NCI-H82 treated with DMSO at 0.1 percent for 48 hours (cell line): ENCODE results near the gene DENND1A.
A peak's percentile ranks its signal among the peaks of the same experiment; 100 is the strongest.
"Not testable (repeated sequence)": the region's sequence is repeated elsewhere in the genome, so short reads cannot be mapped to it uniquely, and the experiment has no call there.

ENCODE experiments used
- DNase-seq: peaks from one replicate; lab custom pipeline; 2025; ENCODE audit not compliant: unreplicated experiment; lab: John Stamatoyannopoulos, UW

Gene DENND1A

DNA sequence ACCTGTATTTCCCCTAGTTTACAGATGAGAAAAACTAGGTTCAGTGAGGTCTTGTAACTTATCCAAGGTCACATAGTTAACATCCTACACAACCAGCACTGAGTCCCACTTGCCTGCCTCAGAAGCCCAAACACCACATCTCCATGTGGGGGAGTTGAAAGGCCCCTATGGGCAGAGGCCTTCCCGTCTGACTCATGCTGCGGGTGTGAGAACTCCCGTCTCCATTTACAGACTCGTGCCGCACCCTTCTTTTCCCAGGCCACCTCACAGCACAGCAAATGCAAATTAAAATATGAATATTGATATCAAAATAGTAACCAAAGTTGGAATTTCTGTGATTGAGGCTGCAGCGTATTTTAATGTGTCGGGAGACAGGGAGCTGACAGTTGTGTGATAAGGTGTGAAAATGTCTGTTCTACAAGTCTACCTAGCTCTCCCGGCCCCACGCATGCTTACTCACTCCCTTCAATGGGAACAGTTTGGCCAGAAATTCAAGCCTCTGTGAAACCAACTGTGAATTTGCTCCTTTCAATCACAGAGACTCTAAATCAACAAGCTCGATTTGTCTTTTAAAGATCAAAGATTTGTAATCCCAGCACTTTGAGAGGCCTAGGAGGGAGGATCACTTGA is 483.8 kb downstream of the DENND1A start:
- no peak for DNase-seq

GRCh38 chr9:123445116-123445515 is 484.8 kb downstream of the DENND1A start:
- DNase-seq, result no peak

DNA sequence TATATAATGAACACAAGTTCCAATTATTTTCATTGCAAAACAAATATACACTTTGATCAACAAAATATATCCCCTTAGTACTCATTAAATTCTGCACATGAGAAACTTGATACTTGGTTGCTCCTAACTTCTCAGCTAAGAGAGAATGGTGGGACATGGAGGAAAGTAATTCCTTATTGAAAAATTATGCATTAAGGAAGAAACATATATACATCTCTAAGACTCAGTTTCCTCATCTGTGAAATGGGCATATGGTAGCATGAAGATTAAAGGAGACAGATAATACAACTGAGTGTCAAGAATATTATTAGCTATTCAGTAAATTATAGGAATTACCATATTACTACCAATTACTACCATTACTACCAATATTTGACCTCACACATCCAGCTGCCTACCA is 488.2 kb downstream of the DENND1A start:
- DNase-seq, result no peak

- no peak for DNase-seq
These were observed 489.7 kb downstream of the DENND1A start for GRCh38 chr9:123440256-123440655.

GRCh38 chr9:123438821-123439220 is 491.1 kb downstream of the DENND1A start:
- DNase-seq, result no peak

DNA sequence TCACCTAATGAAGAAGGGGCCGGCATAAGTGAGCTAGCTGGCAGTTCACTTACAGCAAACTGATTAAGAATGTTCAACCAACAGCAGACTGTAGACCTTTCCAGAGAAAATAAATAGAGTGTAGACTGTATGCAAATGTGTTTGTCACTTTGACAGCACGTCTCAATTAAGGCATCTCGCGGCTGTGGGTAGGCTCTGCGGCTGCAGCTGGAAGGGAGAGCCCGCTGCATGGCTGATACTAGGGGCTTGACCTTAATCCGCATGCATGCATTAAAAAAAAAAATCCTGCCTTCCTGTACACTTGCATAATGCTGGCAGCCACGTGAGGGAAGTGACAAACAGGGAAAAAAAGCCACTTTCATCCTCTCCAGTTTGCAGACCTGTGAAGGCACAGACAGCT is 491.6 kb downstream of the DENND1A start:
- DNase-seq, result peak; percentile 38

DNA sequence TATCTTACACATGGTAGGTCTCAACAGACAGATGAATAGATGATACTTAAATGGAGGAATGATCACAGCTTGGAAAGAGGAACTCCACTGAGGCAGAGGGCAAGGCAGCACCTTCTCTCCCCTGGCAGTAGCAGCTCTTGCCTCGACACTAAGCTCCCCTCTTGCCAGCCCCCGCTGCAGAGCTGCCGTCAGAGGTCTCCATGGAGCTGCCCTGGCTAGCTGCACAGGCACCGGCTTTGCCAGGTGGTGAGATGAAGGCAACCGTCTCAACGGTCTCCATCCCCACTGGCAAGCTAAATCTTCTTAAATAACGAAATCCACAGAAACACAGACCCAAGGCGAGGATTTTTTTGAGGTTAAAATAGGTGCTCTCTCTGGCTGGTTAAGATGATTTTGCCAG is 492.7 kb downstream of the DENND1A start:
- no peak for DNase-seq

DNA sequence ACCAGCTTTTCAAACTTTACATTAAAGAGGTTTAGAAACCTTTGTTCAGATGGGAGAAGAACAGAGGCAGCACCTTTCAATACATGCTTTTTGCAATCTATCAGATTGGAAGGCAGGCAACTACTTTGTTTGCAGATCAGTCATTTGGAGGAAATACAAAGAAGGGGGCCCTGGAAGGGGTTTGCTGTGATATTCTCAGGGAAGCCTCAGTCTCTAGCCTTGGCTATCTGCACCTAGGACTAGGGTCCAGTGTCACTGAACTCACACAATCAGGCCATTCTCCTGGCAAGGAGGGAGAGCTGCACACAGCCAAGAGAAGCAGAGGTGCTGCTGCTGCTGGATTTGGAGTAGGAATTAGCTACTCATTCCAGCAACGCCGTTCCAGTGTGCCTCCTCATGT is 494.5 kb downstream of the DENND1A start:
- DNase-seq, result no peak

DNA sequence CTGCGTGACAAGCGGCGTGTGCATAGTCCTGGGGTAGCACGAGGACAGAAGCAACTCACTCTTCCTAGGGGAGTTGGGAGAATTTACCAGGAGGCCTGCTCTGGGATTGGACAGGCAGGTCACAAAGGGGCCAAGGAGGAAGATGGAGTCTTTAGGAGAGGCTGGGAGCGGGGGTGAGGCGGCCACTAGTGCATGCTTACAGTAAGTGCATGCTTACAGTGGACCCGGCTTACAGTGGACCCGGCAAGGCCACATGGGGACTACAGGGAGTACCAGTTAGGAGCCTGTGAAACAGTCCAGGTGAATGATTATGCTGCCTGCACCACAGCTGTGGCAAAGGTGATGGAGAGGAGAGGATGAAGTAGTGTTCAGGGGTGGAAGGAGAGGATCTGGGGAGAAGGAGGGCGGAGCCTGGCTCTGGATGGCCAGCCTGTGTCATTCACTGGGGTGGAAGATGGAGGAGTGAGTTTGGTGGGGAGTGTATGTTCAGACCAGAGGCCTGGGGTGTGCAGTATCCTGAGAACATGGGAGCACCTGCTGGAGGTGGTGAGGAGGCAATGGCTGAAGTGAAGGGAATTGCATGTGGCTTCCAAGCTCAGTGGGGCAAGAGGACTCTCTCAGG is 495.2 kb downstream of the DENND1A start:
- DNase-seq, result no peak

- DNase-seq, result no peak
These were observed 497.3 kb downstream of the DENND1A start for GRCh38 chr9:123432331-123433236.

- no peak for DNase-seq
These were observed 498.3 kb downstream of the DENND1A start for GRCh38 chr9:123431581-123431980.

- DNase-seq, result not testable (repeated sequence)
These were observed 501.5 kb downstream of the DENND1A start for GRCh38 chr9:123428450-123428849.

- DNase-seq, result no peak
These were observed 503.5 kb downstream of the DENND1A start for GRCh38 chr9:123426406-123426805.

DNA sequence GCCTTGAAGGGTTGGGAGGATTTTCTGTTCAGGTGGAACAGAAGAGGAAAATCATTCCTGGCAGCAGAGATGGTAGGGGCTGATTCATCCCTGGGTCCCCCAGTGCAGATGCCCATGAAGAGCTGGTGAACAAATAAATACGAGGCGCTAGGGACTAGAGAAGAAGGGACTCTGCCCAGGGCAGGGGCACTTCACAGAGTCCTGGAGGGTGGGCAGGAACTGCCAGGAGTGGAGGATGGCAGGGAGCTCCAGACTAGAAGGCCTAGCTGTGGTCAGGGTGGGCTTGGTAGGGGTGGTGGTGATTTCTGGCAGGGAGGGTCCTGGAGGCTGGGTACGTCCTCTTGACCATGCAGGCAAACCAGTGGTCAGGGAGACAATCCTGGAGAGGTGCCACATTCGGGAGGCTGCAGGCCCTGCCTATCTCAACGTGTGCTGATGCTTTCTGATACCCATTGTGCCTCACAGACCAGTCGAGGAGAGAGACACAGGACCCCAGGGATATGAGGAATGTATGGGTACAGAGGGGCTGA is 504.0 kb downstream of the DENND1A start:
- no peak for DNase-seq

DNA sequence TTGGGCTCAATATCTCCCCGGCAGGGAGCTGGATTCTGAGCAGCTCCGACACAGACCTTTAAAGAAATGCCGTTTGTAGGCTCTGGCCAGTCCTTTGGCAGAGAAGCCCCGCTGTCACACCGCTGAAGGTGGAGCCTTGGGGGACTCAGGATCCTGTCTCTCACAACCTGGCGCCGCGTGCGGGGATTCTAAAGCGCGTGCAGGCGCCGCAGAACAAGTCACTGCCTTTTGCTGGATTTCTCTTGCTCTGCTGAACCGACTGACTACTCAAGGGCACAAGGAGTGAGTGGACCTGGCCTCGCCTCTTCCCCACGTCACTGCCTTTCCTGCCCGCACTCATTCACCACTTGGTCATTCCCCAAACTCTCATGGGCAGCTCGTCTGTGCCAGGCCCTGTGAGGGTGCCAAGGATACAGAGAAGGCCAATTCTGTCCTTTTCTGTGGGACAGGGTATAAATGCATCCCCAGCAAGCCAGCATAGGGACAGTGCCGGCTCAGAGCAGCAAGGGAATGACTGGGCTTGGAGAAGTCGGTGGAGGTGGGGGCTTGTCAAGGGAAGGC is 504.6 kb downstream of the DENND1A start:
- DNase-seq, result no peak

DNA sequence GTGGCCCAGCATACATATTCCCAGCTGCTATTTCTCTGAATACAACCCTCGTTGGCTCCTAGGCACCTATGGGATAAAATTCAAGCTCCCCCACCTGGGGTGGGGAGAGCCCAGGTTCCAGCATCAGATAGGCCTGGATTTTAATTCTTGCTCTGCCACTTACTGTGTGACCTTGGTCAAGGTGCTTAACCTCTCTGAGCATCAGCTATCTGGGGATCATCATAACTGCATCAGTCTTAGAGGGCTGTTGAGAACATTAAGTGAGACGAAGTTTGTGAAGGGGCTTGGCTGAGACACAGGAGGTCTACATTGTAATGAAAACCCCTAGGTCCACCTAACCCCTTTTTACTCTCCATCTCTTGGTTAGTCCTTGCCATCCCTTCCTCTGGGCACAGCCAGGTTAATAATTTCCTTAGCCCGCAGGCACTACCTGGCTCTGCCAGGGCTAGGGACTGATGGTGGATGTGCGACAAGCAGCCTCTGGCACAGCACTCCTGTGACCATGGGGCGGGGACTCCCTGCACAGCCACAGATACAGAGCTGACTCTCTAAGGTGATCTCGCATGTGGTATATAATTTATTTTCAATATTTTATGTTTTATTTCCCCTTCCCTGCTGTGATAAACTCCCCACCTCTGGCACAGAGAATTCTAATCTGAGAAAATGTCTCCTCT is 505.2 kb downstream of the DENND1A start:
- DNase-seq, result no peak

DNA sequence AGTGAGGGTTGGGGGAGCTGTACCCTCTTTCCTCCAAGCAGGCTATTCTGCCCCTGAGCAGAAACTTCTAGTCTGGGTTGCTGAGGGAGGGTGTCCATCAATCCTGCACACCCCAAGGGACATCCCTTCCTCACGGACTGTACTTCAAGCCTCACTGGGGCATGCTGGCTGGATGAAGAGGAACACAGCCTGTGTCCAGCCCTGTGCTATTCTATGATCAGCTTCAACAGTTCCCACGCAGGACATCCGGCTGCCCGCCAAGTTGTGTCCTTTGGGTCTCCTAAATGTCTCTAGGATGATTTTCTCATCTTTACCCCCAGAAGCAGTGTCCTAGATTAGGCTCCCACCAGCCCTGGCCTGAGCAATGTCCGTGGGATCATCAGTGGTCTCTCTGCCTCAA is 505.8 kb downstream of the DENND1A start:
- no peak for DNase-seq

- DNase-seq, result no peak
These were observed 506.6 kb downstream of the DENND1A start for GRCh38 chr9:123423311-123423640.

GRCh38 chr9:123422635-123423310 is 507.2 kb downstream of the DENND1A start:
- no peak for DNase-seq

DNA sequence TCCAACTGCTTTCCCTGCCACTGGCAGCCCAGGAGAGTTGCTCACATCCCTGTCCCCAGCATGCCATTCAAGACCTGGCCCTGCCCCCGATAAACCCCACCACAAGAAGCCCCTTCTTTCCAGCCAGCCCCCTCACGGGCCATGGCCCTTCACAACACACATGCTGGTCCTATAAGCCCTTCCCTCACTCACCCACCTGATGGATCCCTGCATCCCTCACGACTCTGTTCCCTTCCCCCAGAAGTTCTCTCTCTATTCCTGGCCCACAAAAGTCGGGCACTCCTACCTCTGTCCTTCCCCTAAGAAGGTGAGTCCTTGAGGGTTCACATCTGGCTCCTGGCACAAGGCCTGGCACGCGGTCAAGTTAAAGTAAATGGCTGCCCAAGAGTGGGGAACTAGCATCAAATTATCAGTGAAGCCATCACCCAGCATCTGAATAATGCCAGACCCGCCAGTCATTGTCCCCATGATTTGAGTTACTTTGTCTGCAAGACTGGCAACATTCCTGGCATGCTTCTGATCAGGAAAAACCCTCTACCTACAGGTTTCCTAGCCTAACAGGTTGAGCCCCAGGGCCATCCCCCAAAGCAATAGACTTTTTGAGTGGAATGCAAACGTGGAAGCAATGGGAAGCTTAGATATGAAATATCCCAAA is 508.0 kb downstream of the DENND1A start:
- DNase-seq, result no peak
